ENCODE measurements around the gene TMEM132E. TPM values are rescaled to one million over a fixed set of nuclear protein-coding genes. Genes with fewer than 3 reads are reported as not detected.

Gene TMEM132E
- total and polyA plus RNA-seq, 2 experiments from 2014 or later: 0.16 to 0.45 TPM

DNA sequence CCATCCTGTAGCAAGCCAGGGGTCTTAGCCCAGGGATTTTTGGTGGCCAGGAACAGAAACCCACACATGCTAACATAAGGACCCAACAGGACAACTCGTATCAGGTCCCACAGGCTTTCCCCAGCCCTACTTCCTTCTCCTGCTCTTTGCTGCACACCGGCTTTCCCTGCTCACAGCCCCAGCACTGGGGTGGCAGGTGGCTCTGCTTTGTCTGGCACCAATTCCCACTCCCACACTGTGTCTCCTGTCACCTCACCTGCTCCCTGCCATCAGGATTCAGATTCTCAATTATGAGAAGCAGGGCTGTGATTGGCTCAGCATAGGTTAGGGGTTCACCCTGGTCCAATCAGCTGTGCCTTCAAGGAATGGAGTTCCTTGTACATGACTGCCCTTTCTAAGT lies 94.1 kb downstream of the TMEM132E start (continued):
- TF ChIP-seq, protein P1, sequence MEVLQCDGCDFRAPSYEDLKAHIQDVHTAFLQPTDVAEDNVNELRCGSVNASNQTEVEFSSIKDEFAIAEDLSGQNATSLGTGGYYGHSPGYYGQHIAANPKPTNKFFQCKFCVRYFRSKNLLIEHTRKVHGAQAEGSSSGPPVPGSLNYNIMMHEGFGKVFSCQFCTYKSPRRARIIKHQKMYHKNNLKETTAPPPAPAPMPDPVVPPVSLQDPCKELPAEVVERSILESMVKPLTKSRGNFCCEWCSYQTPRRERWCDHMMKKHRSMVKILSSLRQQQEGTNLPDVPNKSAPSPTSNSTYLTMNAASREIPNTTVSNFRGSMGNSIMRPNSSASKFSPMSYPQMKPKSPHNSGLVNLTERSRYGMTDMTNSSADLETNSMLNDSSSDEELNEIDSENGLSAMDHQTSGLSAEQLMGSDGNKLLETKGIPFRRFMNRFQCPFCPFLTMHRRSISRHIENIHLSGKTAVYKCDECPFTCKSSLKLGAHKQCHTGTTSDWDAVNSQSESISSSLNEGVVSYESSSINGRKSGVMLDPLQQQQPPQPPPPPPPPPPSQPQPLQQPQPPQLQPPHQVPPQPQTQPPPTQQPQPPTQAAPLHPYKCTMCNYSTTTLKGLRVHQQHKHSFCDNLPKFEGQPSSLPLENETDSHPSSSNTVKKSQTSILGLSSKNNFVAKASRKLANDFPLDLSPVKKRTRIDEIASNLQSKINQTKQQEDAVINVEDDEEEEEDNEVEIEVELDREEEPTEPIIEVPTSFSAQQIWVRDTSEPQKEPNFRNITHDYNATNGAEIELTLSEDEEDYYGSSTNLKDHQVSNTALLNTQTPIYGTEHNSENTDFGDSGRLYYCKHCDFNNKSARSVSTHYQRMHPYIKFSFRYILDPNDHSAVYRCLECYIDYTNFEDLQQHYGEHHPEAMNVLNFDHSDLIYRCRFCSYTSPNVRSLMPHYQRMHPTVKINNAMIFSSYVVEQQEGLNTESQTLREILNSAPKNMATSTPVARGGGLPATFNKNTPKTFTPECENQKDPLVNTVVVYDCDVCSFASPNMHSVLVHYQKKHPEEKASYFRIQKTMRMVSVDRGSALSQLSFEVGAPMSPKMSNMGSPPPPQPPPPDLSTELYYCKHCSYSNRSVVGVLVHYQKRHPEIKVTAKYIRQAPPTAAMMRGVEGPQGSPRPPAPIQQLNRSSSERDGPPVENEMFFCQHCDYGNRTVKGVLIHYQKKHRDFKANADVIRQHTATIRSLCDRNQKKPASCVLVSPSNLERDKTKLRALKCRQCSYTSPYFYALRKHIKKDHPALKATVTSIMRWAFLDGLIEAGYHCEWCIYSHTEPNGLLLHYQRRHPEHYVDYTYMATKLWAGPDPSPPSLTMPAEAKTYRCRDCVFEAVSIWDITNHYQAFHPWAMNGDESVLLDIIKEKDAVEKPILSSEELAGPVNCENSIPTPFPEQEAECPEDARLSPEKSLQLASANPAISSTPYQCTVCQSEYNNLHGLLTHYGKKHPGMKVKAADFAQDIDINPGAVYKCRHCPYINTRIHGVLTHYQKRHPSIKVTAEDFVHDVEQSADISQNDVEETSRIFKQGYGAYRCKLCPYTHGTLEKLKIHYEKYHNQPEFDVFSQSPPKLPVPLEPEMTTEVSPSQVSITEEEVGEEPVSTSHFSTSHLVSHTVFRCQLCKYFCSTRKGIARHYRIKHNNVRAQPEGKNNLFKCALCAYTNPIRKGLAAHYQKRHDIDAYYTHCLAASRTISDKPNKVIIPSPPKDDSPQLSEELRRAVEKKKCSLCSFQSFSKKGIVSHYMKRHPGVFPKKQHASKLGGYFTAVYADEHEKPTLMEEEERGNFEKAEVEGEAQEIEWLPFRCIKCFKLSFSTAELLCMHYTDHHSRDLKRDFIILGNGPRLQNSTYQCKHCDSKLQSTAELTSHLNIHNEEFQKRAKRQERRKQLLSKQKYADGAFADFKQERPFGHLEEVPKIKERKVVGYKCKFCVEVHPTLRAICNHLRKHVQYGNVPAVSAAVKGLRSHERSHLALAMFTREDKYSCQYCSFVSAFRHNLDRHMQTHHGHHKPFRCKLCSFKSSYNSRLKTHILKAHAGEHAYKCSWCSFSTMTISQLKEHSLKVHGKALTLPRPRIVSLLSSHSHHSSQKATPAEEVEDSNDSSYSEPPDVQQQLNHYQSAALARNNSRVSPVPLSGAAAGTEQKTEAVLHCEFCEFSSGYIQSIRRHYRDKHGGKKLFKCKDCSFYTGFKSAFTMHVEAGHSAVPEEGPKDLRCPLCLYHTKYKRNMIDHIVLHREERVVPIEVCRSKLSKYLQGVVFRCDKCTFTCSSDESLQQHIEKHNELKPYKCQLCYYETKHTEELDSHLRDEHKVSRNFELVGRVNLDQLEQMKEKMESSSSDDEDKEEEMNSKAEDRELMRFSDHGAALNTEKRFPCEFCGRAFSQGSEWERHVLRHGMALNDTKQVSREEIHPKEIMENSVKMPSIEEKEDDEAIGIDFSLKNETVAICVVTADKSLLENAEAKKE (CRISPR knock-in tag; IDR thresholded peaks at IDR 0.05): no peak
- no peak for TF ChIP-seq ZNF114 (CRISPR knock-in tag; IDR thresholded peaks at IDR 0.05)

DNA sequence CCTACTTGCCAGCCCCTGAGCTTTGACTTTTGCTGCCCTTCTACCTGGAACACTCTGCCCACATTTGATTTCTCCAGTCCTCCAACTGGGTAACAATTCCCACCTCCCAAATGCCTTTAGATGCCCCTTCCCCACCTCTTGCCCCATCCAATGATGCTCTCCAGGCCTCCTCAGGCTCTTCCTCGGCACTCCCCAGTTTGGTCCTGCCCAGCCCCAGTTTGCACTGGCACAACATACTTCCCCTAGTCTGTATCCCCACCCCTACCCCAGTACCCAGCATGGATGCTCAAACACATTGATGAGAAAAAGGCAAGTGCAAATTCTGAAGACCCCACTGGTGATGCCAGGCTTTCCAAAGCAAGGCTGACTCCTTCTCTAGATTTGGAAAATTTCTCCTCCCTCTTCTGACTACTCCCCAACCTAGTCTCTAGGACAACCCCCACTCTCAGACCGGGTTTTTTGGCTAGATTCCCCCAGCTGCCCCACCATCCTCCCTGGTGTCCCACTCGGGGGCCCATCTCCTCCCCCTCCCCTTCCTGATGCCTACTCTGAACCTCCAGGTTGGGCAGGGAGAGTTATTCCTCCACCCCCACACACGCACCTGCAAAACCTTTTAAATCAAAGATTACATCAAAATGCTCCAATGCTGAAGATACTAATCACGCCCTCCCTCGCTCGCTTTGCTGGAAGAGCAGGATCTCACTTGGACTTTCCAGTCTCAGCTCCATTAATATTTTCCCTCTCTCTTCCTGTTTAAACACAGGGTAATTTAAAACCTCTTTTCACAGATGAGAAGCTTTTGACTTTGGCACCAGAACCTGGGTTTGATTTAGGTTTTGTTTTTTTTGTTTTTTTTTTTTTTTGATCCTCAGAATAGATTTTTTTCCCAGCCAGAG lies 94.9 kb downstream of the TMEM132E start:
- Histone ChIP-seq H3K9me2 (ENCODE audit: insufficient read depth) (no peaks in the 10 kb centered on the region), H4K20me1 (replicated peaks; ENCODE audit: insufficient read depth) (no peaks in the 10 kb centered on the region), H3K4me2 (no peak overlapping the region), H3K4me1 (ENCODE audit: insufficient read depth) (no peaks in the 10 kb centered on the region), H3F3A (replicated peaks; ENCODE audit: low read depth) (no peaks in the 10 kb centered on the region), H3K27ac (ENCODE audit: low read depth) (no peak overlapping the region), H3K27me3 (ENCODE audit: insufficient read depth) (no peaks in the 10 kb centered on the region), H3K4me3 (no peak overlapping the region), H2AFZ (no peak overlapping the region), H3K36me3 (ENCODE audit: insufficient read depth) (no peaks in the 10 kb centered on the region), H3K79me2 (replicated peaks; ENCODE audit: insufficient read depth) (no peaks in the 10 kb centered on the region)
- Mint-ChIP-seq H3K4me1 (peaks cover 12% of the 10 kb centered on the region), H3K9me3 (no peaks in the 10 kb centered on the region), H3K4me3 (no peak overlapping the region), H3K36me3 (ENCODE audit: low read depth) (no peaks in the 10 kb centered on the region), H3K27me3 (ENCODE audit: insufficient read depth, low read depth, poor library complexity) (peaks cover 5% of the 10 kb centered on the region), H3K27ac (no peak overlapping the region)
- DNase-seq (ENCODE audit: low spot score): no peak
- ATAC-seq: no peak
- TF ChIP-seq, protein P1 (CRISPR knock-in tag; IDR thresholded peaks at IDR 0.05): no peak
- TF ChIP-seq REST (IDR thresholded peaks at IDR 0.05; ENCODE audit: unreplicated experiment): no peak
